Measurements from ENCODE around the gene S100A7A. TPM values are rescaled to one million over a fixed set of nuclear protein-coding genes. Genes with fewer than 3 reads are reported as not detected.

S100A7A gene
- total RNA-seq, 6 experiments from 2014 or later = not detected

- no peak for ATAC-seq
- TF ChIP-seq POLR2A (IDR thresholded peaks at IDR 0.05) (no peak), CTCF (IDR thresholded peaks at IDR 0.05) (no peak)
- DNase-seq = no peak
- Histone ChIP-seq H3K4me1 (no peaks in the 10 kb centered on the region), H3K27me3 (no peaks in the 10 kb centered on the region), H3K4me3 (no peak overlapping the region), H3K36me3 (no peaks in the 10 kb centered on the region), H3K27ac (no peak overlapping the region), H3K9me3 (no peaks in the 10 kb centered on the region)
- 58% methylated on average over 5 of the region's 9 CpGs for WGBS (ENCODE audit: insufficient coverage, low coverage, low lambda C conversion rate, missing lambda C conversion rate)
- intact Hi-C loops (cut with DNase I) = no loop called here
Measured at GRCh38 chr1:153432874-153433681, 16.8 kb downstream of the S100A7A start.

- no peak overlapping the region for H3K4me3 ChIP-seq
- H3K27ac ChIP-seq = no peak overlapping the region
- no peaks in the 10 kb centered on the region for H3K4me1 ChIP-seq
- intact Hi-C loops (cut with DNase I) = no loop called here
- H3K36me3 ChIP-seq = no peaks in the 10 kb centered on the region
- H3K9me3 ChIP-seq = no peaks in the 10 kb centered on the region
- no peak for ATAC-seq
- 60% methylated on average over 7 of the region's 11 CpGs for WGBS (ENCODE audit: insufficient coverage, low coverage, low lambda C conversion rate, missing lambda C conversion rate)
- no peak for TF ChIP-seq CTCF (IDR thresholded peaks at IDR 0.05)
- no peak for TF ChIP-seq POLR2A (IDR thresholded peaks at IDR 0.05)
- H3K27me3 ChIP-seq = no peaks in the 10 kb centered on the region
- DNase-seq = no peak
Measured at GRCh38 chr1:153434746-153435455, 18.6 kb downstream of the S100A7A start.

- TF ChIP-seq POLR2A (IDR thresholded peaks at IDR 0.05) (no peak), CTCF (IDR thresholded peaks at IDR 0.05) (no peak)
- DNase-seq (no peak), ATAC-seq (no peak)
- intact Hi-C loops (cut with DNase I) = no loop called here
- Histone ChIP-seq H3K9me3 (no peaks in the 10 kb centered on the region), H3K27ac (no peak overlapping the region), H3K36me3 (no peaks in the 10 kb centered on the region), H3K4me1 (no peaks in the 10 kb centered on the region), H3K27me3 (no peaks in the 10 kb centered on the region), H3K4me3 (no peak overlapping the region)
- 77% methylated on average over 3 of the region's 4 CpGs for WGBS (ENCODE audit: insufficient coverage, low coverage, low lambda C conversion rate, missing lambda C conversion rate)
Measured at GRCh38 chr1:153437236-153437635, 20.9 kb downstream of the S100A7A start.

- Histone ChIP-seq H3K27ac (no peak overlapping the region), H3K4me1 (no peaks in the 10 kb centered on the region), H3K36me3 (no peaks in the 10 kb centered on the region), H3K4me3 (no peak overlapping the region), H3K9me3 (no peaks in the 10 kb centered on the region), H3K27me3 (no peaks in the 10 kb centered on the region)
- TF ChIP-seq POLR2A (IDR thresholded peaks at IDR 0.05) = no peak
- TF ChIP-seq CTCF (IDR thresholded peaks at IDR 0.05) = no peak
- WGBS (ENCODE audit: insufficient coverage, low coverage, low lambda C conversion rate, missing lambda C conversion rate) = 20% methylated on average over 2 of the region's 7 CpGs
- no peak for ATAC-seq
- intact Hi-C loops (cut with DNase I) = no loop called here
- DNase-seq = no peak
Measured at GRCh38 chr1:153438599-153438998, 22.3 kb downstream of the S100A7A start.
